Fibroblast of the conjunctiva (primary cell): ENCODE measurements around the gene DNMT3A.

Experiments
- DNase-seq: peaks from one replicate; pipeline ENCODE4 v3.0.0-alpha.2; 2010; ENCODE audit warnings: low read depth

The DNMT3A gene

DNA sequence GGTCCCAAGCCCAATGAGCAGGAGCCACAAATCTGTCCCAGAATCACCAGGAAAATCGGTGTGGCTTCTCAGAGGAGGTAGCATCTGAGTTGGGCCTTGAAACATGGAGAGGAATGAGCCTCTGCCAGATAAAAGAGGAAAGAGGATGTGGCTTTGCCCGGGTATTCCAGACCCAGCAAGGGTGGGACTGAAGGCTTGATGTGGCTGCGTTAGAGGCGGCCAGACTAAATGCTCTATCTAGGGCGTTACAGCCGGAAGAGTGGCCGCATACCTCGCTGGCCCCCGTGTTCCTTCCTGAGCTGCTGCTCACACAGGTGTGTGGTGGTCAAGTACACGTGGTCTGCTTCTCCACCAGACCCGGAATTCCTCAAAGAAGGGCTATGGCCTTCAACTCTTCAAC lies 139.4 kb downstream of the DNMT3A start:
- no peak for DNase-seq

DNA sequence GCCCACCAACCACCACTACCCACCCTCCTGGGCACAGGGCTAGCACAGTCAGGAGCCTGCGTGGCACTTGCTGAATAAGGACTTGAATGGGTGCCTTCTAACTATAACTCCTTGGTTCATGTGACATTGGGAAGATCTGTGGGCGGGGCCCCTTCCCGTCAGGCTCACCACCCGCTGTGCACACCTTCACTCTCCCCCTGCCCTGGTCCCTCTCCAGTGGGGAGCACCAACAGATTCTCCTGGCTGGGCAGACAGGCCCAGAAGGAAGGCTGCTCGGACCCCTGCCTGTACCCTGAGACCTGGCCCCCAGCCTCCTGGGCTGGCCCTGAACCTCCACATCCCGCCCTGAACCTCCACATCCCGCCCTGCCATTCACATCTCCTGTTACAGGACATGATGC lies 139.9 kb downstream of the DNMT3A start:
- DNase-seq, result no peak

DNA sequence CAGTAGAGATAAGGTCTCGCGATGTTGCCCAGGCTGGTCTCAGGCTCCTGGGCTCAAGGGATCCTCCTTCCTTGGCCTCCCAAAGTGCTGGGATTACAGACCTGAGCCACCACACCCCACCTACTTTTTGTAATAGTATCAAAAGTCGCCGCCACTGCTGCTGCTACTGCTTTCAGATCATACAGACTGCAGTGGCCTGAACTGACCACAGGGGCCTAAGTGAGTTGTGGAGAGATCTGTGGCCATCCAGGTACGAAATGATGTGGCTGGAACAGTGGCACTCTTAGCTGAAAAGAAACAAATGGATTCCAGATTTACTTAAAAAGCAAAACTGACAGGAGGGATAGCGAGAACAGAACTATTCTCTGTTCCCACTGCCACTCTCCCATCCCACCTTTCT lies 140.5 kb downstream of the DNMT3A start:
- no peak for DNase-seq

DNA sequence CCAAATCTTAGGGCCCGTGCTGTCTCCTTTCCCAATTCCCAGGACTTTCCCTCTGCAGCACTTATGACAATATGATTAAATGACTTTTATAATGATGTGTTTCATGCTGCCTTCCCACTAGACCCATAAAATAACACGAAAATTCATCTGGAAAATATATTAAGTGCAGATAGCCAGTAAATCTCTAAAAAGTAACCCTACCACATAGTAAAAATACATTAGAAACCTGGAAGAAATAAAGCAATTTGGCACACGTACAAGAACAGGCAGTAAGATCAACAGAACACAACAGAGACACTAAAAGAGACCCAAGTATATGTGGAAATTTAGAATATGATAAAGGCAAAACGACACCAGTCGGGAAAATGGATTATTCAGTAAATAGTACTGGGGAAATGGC lies 143.1 kb downstream of the DNMT3A start:
- no peak for DNase-seq

DNA sequence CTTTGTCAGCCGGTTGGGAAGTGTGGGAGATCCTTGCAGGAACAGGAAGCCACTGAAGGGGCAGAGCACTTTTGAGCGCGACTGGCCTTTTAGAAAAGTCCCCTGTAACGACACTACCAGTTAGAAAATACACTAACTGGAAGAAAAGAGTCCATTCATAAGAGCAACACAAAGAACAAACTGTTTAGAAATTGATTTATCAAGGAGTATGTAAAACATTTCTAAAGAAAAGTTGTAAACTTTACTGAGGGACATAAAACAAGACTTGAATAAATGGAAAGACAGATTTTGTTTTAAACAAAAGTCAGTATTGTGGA lies 143.6 kb downstream of the DNMT3A start:
- DNase-seq, result no peak

DNA sequence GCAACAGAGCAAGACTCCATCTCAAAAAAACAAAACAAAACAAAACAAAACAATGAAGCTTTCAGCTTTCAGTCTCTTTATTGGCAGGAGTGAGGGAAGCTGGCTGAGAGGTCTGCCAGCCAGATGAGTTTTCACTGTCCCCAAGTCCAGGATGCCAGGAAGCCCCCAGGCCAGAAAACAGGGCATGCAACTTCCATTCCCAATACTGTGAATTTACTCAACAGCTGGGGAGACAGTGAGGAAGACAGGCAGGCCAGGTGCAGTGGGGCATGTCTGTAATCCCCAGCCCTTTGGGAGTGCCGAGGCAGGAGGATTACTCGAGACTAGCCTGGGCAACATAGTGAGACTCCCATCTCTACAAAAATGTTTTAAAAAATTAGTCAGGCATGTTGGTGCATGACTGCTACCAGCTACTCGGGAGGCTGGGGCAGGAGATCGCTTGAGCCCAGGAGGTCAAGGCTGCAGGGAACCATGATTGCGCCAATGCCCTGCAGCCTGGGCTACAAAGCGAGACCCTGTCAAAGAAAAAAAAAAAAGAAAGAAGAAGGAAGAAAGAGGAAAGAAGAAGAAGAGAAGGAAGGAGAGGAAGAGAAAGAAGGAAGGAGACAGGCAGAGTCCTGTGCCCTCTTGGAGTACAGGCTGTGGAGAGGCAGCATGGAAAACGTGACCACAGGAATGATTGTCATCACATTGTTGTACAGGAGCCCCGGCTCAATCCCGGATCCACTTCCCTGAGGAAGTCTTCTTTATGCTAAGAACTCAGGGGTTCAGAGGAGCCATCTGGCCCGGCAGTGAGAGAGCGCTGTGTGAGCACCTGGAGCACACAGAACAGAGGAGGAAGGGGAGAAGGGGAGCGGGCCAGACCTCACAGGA lies 144.2 kb downstream of the DNMT3A start:
- DNase-seq, result no peak

DNA sequence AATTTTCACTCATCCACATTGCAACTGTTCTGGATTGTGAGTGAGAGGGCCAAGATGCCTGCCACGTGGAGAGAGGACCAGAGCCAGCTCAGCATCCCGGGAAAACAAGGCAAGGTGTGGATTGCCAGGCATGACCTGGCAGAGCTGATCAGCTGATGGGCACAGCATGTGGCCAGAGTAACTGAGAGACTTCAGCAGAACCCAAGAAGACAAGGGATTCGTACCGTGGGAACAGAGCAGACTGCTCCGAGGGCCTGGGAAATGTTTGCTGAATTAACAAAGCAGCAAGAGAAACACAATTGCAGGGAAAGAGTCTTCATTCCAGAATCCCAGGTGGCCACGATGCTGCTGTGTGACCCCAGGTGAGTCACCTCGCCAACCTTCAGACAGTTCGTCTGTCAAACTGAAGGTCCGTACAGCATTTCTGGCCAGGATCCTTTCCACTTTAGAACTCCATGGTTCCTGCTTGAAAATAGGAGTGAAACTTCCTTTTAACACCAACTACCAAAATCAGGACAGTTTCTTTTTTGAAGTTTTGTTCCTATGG lies 147.1 kb downstream of the DNMT3A start:
- DNase-seq, result no peak

DNA sequence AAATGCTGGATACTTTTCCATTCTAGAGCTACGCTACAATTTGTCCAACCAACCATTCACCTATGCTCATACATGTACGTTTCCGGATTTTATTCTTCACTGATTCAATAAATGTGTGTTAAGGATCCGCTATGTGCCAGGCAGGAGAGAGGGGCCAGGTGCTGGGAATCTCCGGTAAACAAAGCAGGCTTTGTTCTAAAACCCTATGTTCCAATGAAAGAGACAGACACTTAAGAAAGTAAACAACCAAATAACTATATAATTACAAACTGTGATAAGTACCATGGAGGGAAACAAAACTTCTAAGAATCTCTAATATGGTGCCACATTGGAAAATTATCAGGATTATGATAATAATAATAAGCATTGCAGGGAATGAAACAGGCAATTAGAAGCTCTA lies 151.2 kb downstream of the DNMT3A start:
- no peak for DNase-seq

DNA sequence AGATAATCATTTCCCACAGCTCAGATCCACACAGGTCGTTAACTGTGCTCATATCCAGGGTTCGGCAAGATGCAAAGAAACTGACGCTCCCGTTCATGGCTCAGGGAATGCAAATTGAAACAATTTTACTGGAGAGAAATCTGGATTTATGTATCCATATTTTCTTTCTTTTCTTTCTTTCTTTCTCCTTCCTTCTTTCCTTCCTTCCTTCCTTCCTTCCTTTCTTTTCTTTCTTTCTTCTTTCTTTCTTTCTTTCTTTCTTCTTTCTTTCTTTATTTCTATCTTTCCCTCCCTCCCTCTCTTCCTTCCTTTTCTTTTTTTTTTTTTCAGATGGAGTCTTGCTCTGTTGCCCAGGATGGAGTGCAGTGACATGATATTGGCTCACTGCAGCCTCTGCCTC lies 153.3 kb downstream of the DNMT3A start:
- DNase-seq, result no peak

DNA sequence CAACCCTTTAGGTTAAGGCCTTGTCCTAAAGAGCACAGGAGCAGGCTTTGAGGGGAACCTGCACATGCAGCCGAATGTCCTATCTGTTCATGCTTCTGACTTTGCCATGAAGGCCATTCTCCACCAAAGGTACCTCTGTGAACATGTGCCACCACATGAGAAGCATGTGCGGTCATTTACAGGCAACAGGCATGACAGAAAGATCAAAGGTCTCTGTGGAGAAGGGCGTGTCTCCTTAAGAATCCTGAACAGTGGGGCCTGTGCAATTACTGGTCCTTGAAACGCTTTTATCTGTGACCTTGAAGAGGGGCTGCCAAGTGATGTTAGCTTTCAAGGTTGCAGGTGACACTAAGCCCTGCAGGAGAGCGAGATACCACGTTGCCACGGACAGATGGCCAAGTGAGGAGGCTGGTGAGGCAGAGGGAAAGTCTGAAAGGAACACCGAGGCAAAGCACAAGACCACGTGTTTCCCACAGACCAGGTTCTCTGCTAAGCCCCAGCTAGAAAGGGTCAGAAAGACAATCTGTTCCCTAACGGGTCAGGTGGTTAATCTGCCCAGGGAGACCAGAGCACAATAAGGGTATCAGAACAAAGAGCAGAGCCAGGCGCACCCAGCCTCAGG lies 153.9 kb downstream of the DNMT3A start:
- no peak for DNase-seq

DNA sequence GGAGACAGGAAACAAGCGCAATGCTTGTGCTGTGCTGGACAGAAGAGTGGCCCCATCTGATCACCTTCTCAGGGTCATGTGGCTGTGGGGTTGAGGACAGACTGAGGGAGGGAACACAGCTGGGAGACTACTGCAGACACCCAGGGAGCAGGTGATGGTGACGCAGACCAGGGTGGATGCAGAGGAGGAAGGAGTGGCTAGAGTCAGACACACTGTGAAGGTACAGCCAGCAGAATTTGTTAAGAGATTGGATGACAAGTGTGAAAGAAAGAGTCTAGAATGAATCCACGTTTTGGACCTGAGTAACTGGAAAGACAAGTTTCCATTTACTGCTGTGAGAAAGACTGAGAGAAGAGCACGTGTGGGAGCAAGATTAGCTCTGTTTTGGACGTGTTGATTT lies 157.5 kb downstream of the DNMT3A start:
- DNase-seq, result no peak

DNA sequence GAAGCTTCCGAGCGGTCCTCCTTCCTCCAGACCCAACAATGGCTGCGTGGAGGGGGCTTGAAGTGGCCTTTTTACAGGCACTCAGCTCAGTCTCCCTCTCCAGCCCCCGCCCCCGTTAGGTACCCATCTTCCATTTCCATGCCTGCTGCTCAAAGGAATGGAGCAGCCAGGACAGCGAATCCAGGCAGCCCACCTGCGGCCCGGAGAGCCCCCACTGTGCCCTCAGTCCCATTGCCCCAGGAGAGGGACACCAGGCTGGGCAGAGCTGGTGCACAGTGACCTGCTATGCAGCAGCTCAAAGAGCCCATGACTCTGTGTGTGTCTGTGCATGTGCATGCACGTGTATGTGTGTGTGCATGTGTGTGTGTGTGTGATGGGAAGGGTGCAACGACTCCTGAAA lies 162.7 kb downstream of the DNMT3A start:
- no peak for DNase-seq
